ENCODE data around the gene FICD. TPM values are rescaled to one million over a fixed set of nuclear protein-coding genes. Genes with fewer than 3 reads are reported as not detected.

The FICD gene
- total RNA-seq, 4 donors from 2014 or later: 2.3 to 5.7 (median 3.9) TPM

- Histone ChIP-seq H3K4me1 (no peaks in the 10 kb centered on the region), H3K4me3 (no peak overlapping the region), H3K36me3 (no peaks in the 10 kb centered on the region), H3K27ac (no peak overlapping the region), H3K9me3 (no peaks in the 10 kb centered on the region), H3K27me3 (peaks cover 47% of the 10 kb centered on the region)
- WGBS: 44% methylated on average over 1 of the region's 1 CpG
- DNase-seq (ENCODE audit: low spot score in 2 of 2): no peak
- TF ChIP-seq POLR2A (IDR thresholded peaks at IDR 0.05) (no peak), EP300 (IDR thresholded peaks at IDR 0.05) (no peak), CTCF (IDR thresholded peaks at IDR 0.05) (no peak), POLR2AphosphoS5 (IDR thresholded peaks at IDR 0.05) (no peak)
These were observed 20.0 kb upstream of the FICD start for GRCh38 chr12:108495054-108495453.

- Histone ChIP-seq H3K9me3 (no peaks in the 10 kb centered on the region), H3K27me3 (peaks cover 43% of the 10 kb centered on the region), H3K27ac (no peak overlapping the region), H3K4me3 (no peak overlapping the region), H3K4me1 (no peaks in the 10 kb centered on the region), H3K36me3 (no peaks in the 10 kb centered on the region)
- TF ChIP-seq EP300 (IDR thresholded peaks at IDR 0.05) (no peak), POLR2A (IDR thresholded peaks at IDR 0.05) (no peak), CTCF (IDR thresholded peaks at IDR 0.05) (no peak), POLR2AphosphoS5 (IDR thresholded peaks at IDR 0.05) (no peak)
- DNase-seq (ENCODE audit: low spot score in 2 of 2): no peak
- 26% methylated on average over 11 of the region's 11 CpGs for WGBS
These were observed 19.1 kb upstream of the FICD start for GRCh38 chr12:108495823-108496579.

- Histone ChIP-seq H3K4me1 (no peaks in the 10 kb centered on the region), H3K27me3 (peaks cover 42% of the 10 kb centered on the region), H3K4me3 (no peak overlapping the region), H3K36me3 (no peaks in the 10 kb centered on the region), H3K27ac (no peak overlapping the region), H3K9me3 (peaks cover under 1% of the 10 kb centered on the region)
- DNase-seq (ENCODE audit: low spot score in 2 of 2): no peak
- WGBS: 78% methylated on average over 11 of the region's 11 CpGs
- TF ChIP-seq EP300 (IDR thresholded peaks at IDR 0.05) (no peak), POLR2A (IDR thresholded peaks at IDR 0.05) (no peak), CTCF (IDR thresholded peaks at IDR 0.05) (no peak), POLR2AphosphoS5 (IDR thresholded peaks at IDR 0.05) (no peak)
These were observed 16.9 kb upstream of the FICD start for GRCh38 chr12:108498136-108498535.

- Histone ChIP-seq H3K27ac (no peak overlapping the region), H3K4me1 (no peaks in the 10 kb centered on the region), H3K27me3 (peaks cover 15% of the 10 kb centered on the region), H3K36me3 (no peaks in the 10 kb centered on the region), H3K4me3 (no peak overlapping the region), H3K9me3 (peaks cover 5% of the 10 kb centered on the region)
- 83% methylated on average over 2 of the region's 2 CpGs for WGBS
- DNase-seq (ENCODE audit: low spot score in 2 of 2): no peak
- no peak for TF ChIP-seq POLR2A (IDR thresholded peaks at IDR 0.05)
- no peak for TF ChIP-seq POLR2AphosphoS5 (IDR thresholded peaks at IDR 0.05)
- TF ChIP-seq CTCF (IDR thresholded peaks at IDR 0.05): no peak
- no peak for TF ChIP-seq EP300 (IDR thresholded peaks at IDR 0.05)
These were observed 12.2 kb upstream of the FICD start for GRCh38 chr12:108502922-108503321.

GRCh38 chr12:108505129-108505528 is 9.9 kb upstream of the FICD start:
- no peaks in the 10 kb centered on the region for H3K36me3 ChIP-seq
- no peak for TF ChIP-seq EP300 (IDR thresholded peaks at IDR 0.05)
- TF ChIP-seq CTCF (IDR thresholded peaks at IDR 0.05): no peak
- TF ChIP-seq POLR2AphosphoS5 (IDR thresholded peaks at IDR 0.05): no peak
- TF ChIP-seq POLR2A (IDR thresholded peaks at IDR 0.05): no peak
- 57% methylated on average over 7 of the region's 7 CpGs for WGBS
- H3K4me1 ChIP-seq: no peaks in the 10 kb centered on the region
- DNase-seq (ENCODE audit: low spot score in 2 of 2): no peak
- no peak overlapping the region for H3K4me3 ChIP-seq
- H3K27ac ChIP-seq: no peak overlapping the region
- peaks cover 5% of the 10 kb centered on the region for H3K9me3 ChIP-seq
- peaks cover 7% of the 10 kb centered on the region for H3K27me3 ChIP-seq
